ENCODE results near the gene FIBCD1.

DNA sequence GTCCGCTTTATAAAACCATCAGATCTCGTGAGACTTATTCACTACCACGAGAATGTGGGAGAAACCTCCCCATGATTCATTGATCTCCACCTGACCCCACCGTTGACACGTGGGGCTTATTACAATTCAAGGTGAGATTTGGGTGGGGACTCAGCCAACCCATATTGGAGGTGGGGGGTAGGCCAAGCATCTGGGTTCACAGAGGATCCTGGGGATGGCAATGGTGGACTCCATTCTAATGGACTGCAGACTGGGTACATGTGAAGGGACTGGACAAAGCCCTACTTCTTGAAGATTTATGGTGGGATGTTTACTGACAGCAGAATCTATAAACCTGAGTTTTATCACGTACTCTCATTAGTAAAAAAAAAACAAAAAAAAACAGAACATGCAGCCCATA is 57.5 kb downstream of the FIBCD1 start:
- TF ChIP-seq SRSF3 (IDR thresholded peaks at IDR 0.05; ENCODE audit: insufficient read depth, low read length) (no peak), POLR2AphosphoS5 (IDR thresholded peaks at IDR 0.05; ENCODE audit: control insufficient read depth, insufficient read depth, low read depth, low read length) (no peak)
- TF ChIP-seq, protein P1, sequence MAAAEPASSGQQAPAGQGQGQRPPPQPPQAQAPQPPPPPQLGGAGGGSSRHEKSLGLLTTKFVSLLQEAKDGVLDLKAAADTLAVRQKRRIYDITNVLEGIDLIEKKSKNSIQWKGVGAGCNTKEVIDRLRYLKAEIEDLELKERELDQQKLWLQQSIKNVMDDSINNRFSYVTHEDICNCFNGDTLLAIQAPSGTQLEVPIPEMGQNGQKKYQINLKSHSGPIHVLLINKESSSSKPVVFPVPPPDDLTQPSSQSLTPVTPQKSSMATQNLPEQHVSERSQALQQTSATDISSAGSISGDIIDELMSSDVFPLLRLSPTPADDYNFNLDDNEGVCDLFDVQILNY (CRISPR knock-in tag; IDR thresholded peaks at IDR 0.05): no peak
- TF ChIP-seq, protein P2, sequence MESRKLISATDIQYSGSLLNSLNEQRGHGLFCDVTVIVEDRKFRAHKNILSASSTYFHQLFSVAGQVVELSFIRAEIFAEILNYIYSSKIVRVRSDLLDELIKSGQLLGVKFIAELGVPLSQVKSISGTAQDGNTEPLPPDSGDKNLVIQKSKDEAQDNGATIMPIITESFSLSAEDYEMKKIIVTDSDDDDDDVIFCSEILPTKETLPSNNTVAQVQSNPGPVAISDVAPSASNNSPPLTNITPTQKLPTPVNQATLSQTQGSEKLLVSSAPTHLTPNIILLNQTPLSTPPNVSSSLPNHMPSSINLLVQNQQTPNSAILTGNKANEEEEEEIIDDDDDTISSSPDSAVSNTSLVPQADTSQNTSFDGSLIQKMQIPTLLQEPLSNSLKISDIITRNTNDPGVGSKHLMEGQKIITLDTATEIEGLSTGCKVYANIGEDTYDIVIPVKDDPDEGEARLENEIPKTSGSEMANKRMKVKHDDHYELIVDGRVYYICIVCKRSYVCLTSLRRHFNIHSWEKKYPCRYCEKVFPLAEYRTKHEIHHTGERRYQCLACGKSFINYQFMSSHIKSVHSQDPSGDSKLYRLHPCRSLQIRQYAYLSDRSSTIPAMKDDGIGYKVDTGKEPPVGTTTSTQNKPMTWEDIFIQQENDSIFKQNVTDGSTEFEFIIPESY (CRISPR knock-in tag; IDR thresholded peaks at IDR 0.05): no peak
- TF ChIP-seq, protein P3, sequence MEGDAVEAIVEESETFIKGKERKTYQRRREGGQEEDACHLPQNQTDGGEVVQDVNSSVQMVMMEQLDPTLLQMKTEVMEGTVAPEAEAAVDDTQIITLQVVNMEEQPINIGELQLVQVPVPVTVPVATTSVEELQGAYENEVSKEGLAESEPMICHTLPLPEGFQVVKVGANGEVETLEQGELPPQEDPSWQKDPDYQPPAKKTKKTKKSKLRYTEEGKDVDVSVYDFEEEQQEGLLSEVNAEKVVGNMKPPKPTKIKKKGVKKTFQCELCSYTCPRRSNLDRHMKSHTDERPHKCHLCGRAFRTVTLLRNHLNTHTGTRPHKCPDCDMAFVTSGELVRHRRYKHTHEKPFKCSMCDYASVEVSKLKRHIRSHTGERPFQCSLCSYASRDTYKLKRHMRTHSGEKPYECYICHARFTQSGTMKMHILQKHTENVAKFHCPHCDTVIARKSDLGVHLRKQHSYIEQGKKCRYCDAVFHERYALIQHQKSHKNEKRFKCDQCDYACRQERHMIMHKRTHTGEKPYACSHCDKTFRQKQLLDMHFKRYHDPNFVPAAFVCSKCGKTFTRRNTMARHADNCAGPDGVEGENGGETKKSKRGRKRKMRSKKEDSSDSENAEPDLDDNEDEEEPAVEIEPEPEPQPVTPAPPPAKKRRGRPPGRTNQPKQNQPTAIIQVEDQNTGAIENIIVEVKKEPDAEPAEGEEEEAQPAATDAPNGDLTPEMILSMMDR (IDR thresholded peaks at IDR 0.05 in 2 of 3, conservative IDR thresholded peaks at IDR 0.05 in 1 of 3; ENCODE audit: insufficient read depth in 2 of 3, low read depth in 1 of 3, low read length in 3 of 3): no peak

All from K562 (cell line).